HepG2 (cell line): ENCODE results near the gene ABCC3. TPM values are rescaled to one million over a fixed set of nuclear protein-coding genes. Genes with fewer than 3 reads are reported as not detected.
A peak's percentile ranks its signal among the peaks of the same experiment; 100 is the strongest.

ENCODE experiments used
- ARID4A ChIP-seq: sonication (generic); formaldehyde crosslinking; IDR thresholded peaks from 2 replicates; pipeline ENCODE4 v1.5.0; 2020; ENCODE audit warnings: mild to moderate bottlenecking, missing genetic modification reagents, borderline replicate concordance
- ATRX ChIP-seq: sonication (generic); formaldehyde crosslinking; IDR thresholded peaks from 2 replicates; pipeline ENCODE4 v1.4.0; 2020; ENCODE audit warnings: missing genetic modification reagents, borderline replicate concordance
- FUBP1 ChIP-seq: sonication (generic); formaldehyde crosslinking; IDR thresholded peaks from 2 replicates; pipeline ENCODE4 v1.5.1; 2020; ENCODE audit warnings: missing genetic modification reagents, mild to moderate bottlenecking, borderline replicate concordance
- HBP1 ChIP-seq: IDR thresholded peaks from 2 replicates; pipeline ENCODE4 v1.6.1; 2016; ENCODE audit warnings: low read depth, control low read depth
- HCFC1 ChIP-seq: fragments of 150-350 bp; IDR thresholded peaks from 2 replicates; pipeline ENCODE4 v1.6.1; 2014; ENCODE audit warnings: low read depth, low read length
- KAT8 ChIP-seq: IDR thresholded peaks from 2 replicates; pipeline ENCODE4 v1.6.1; 2016; ENCODE audit warnings: missing genetic modification reagents, missing compliant biosample characterization
- MED8 ChIP-seq: sonication (generic); formaldehyde crosslinking; IDR thresholded peaks from 2 replicates; pipeline ENCODE4 v1.8.1; 2023; ENCODE audit warnings: mild to moderate bottlenecking, missing genetic modification reagents; ENCODE audit not compliant: insufficient replicate concordance
- MXD4 ChIP-seq: IDR thresholded peaks from 2 replicates; pipeline ENCODE4 v1.6.1; 2016; ENCODE audit warnings: mild to moderate bottlenecking, missing biosample characterization, missing genetic modification reagents
- TP53 ChIP-seq: sonication (generic); formaldehyde crosslinking; conservative IDR thresholded peaks from 2 replicates; pipeline ENCODE4 v1.4.0; 2020; ENCODE audit warnings: missing genetic modification reagents
- ZNF407 ChIP-seq: sonication (generic); formaldehyde crosslinking; IDR thresholded peaks from one replicate; pipeline ENCODE4 v1.5.1; 2020; ENCODE audit warnings: mild to moderate bottlenecking, missing genetic modification reagents; ENCODE audit errors: not compliant biosample characterization
- ZNF7 ChIP-seq: IDR thresholded peaks from 2 replicates; pipeline ENCODE4 v1.6.1; 2016; ENCODE audit warnings: missing biosample characterization, missing genetic modification reagents
- ZNF790 ChIP-seq: sonication (generic); formaldehyde crosslinking; IDR thresholded peaks from 2 replicates; pipeline ENCODE4 v1.8.0; 2022; ENCODE audit warnings: missing genetic modification reagents, mild to moderate bottlenecking, borderline replicate concordance
- polyA plus RNA-seq, 8 experiments: library from polyadenylated mRNA; depleted of rRNA in 3 of 8; stranded (reverse) in 7 of 8; unstranded in 1 of 8; fragments of >200 nt; fragmentation: Illumina TruSeq in 4 of 8; extraction: Trizol in 4 of 8; gene quantifications; 2 replicates each; pipeline versions ENCODE4 v1.2.1 to v1.2.3, GENCODE V29; 2011 to 2016; ENCODE audit warnings: low read depth in 4 of 8, missing spikeins in 1 of 8, mixed read lengths in 1 of 8; ENCODE audit not compliant: insufficient read depth in 1 of 8
- total RNA-seq, 5 experiments: library from RNA; depleted of rRNA; stranded (reverse); fragments of >200 nt; fragmentation: Illumina TruSeq; extraction: Trizol; gene quantifications; 2 replicates each; pipeline ENCODE4 v1.2.3, GENCODE V29; 2016; ENCODE audit warnings: low read depth in 1 of 5

The ABCC3 gene
- total and polyA plus RNA-seq, 2 of the 13 experiments (the other 11 are each of a cell fraction or from before 2014, with no cell fraction given) = 25.2 to 50.7 TPM

GRCh38 chr17:50684612-50685333 is 50.1 kb downstream of the ABCC3 start (continued):
- TF ChIP-seq ZNF407 (peak; percentile 59), ZNF7 (CRISPR knock-in tag) (no peak; the same call in 1 of the 2 replicates), HBP1 (no peak), ZNF790 (CRISPR knock-in tag) (peak; percentile 72; the same call in 1 of the 2 replicates), ARID4A (CRISPR knock-in tag) (peak; percentile 88; the same call in 1 of the 2 replicates), FUBP1 (CRISPR knock-in tag) (no peak), TP53 (CRISPR knock-in tag) (peak; percentile 16; the same call in 1 of the 2 replicates), ATRX (CRISPR knock-in tag) (no peak), KAT8 (peak; percentile 91), MXD4 (peak; percentile 91), MED8 (peak; percentile 49), HCFC1 (no peak)
